Heart left ventricle (tissue), 16 donors: ENCODE results near the gene FAM171A1. TPM values are rescaled to one million over a fixed set of nuclear protein-coding genes. Genes with fewer than 3 reads are reported as not detected.
A peak's percentile ranks its signal among the peaks of the same experiment; 100 is the strongest.

ENCODE experiments used
- ATAC-seq, 4 donors: fragments of 200-7000 bp; cut with Tn5 transposase; one replicate each; pipeline ENCODE4 v1.9.1; 2020 to 2022; ENCODE audit warnings: moderate library complexity in 4 of 4, mild to moderate bottlenecking in 3 of 4, moderate number of reproducible peaks in 1 of 4
- DNase-seq, 5 donors: peaks; one replicate each; pipeline ENCODE4 v3.0.0-alpha.2; 2020
- H3K27ac ChIP-seq, 12 donors: fragments of 200-600 bp; sonication (generic) in 4 of 12; one replicate each; pipeline versions ENCODE4 v1.5.0 to v1.8.0; 2016 to 2022; ENCODE audit warnings: mild to moderate bottlenecking in 2 of 12
- H3K27me3 ChIP-seq, 9 donors: fragments of 200-600 bp; sonication (generic) in 2 of 9; one replicate each; pipeline versions ENCODE4 v1.5.1 to v1.8.0; 2016 to 2022; ENCODE audit warnings: mild to moderate bottlenecking in 3 of 9
- H3K36me3 ChIP-seq, 9 donors: fragments of 200-600 bp; sonication (generic) in 2 of 9; one replicate each; pipeline versions ENCODE4 v1.5.0 to v1.8.0; 2018 to 2022; ENCODE audit warnings: mild to moderate bottlenecking in 2 of 9
- H3K4me1 ChIP-seq, 12 donors: fragments of 200-600 bp; sonication (generic) in 4 of 12; one replicate each; pipeline versions ENCODE4 v1.5.0 to v1.8.0; 2016 to 2022; ENCODE audit warnings: mild to moderate bottlenecking in 3 of 12
- H3K4me3 ChIP-seq, 12 donors: fragments of 200-600 bp; sonication (generic) in 4 of 12; one replicate each; pipeline versions ENCODE4 v1.5.0 to v1.8.0; 2017 to 2022; ENCODE audit warnings: mild to moderate bottlenecking in 9 of 12, moderate library complexity in 4 of 12
- H3K9me3 ChIP-seq, 12 donors: fragments of 200-600 bp; sonication (generic) in 4 of 12; one replicate each; pipeline versions ENCODE4 v1.5.0 to v1.8.0; 2016 to 2022; ENCODE audit warnings: mild to moderate bottlenecking in 1 of 12
- POLR2A ChIP-seq, 2 donors: fragments of 450-650 bp; IDR thresholded peaks; one replicate each; pipeline ENCODE4 v1.6.1; 2017; ENCODE audit warnings: antibody characterized with exemption in 2 of 2, mild to moderate bottlenecking in 2 of 2, moderate library complexity in 2 of 2
- WGBS, 4 donors: extraction: QIAGEN DNeasy Blood & Tissue Kit in 2 of 4; methylation state at CpG; one replicate each; pipeline versions ENCODE4 v1.1.5 to v1.1.7; 2013 to 2018; 5-methylcytosine and 5-hydroxymethylcytosine counted together
- intact Hi-C, 10 donors: fragments of 100-400 bp; cut with DNase I; formaldehyde crosslinking; loops; one replicate each; pipeline versions ENCODE4 v1.11.1 to v1.14.2; 2022
- long read RNA-seq, 3 donors: library from polyadenylated mRNA; unstranded; transcript quantifications; one replicate each; pipeline ENCODE4 v2.0.0, GENCODE V29; 2020 to 2021
- polyA plus RNA-seq, 2 donors: library from polyadenylated mRNA; stranded (reverse); fragments of 200-250 nt; gene quantifications; one replicate each; pipeline ENCODE4 v1.2.3, GENCODE V29; 2013
- total RNA-seq, 9 donors: library from RNA; depleted of rRNA in 2 of 9; stranded (reverse); fragments of >200 nt in 2 of 9; fragmentation: NEBNext Ultra II Directional in 3 of 9; extraction: Animal tissue kit (Norgen Biotek cat#: 25700) in 3 of 9; gene quantifications; one replicate each; pipeline versions ENCODE4 v1.1.0 to v1.2.4, GENCODE V29; 2016 to 2023
- TF ChIP-seq, protein P1 (sequence below), 12 donors: fragments of 200-600 bp; sonication (generic) in 4 of 12; IDR thresholded peaks; one replicate each; pipeline versions ENCODE4 v1.5.0 to v1.8.0; 2018 to 2022; ENCODE audit warnings: antibody characterized with exemption in 12 of 12, mild to moderate bottlenecking in 5 of 12
- donor health status: ischemic (EF 13 %, LVEDD 7.1; RV severe dilation, severe dysfunction).
- donor health status: healthy with polysubstance abuse.
- donor health status: DM: no; HTN: yes; CAD: no.
- donor health status: DM: no; HTN: no; CAD: no.
- donor health status: ischemic (EF 25% LVEDD 6.9; RV normal size, moderate dysfunction).
- donor health status: ischemic (EF 25% LVEDD 5.7; RV mildly dilated, moderate dysfunction).
- donor health status: healthy.
- donor health status: DM: yes; HTN: yes; CAD: no.
- donor health status: ischemic (EF 35%, LVEDD 5.7; RV mildly dilated, moderate dysfunction).
- donor health status: nonischemic (EF 11% LVEDD 7.7; RV severe dilation, severe dysfunction).
- donor health status: DM: yes; HTN: yes; CAD: no.
- donor health status: PGD.
- donor health status: ischemic (EF 29% LVEDD 5.4; RV normal size, mild dysfunction).
- donor health status: nonischemic (EF 23%, LVEDD 6.1; RV moderate dilation, normal function).

Gene FAM171A1
- total RNA-seq: 10 to 100 TPM in 4 of 9 donors, 1 to 10 TPM in 5; 6.7 to 18.0 (median 9.9) TPM
- 1 to 10 TPM; 4.1 to 9.8 TPM for polyA plus RNA-seq
- long read RNA-seq, donor 1, transcript FAM171A1-201 (8 exons, 3,952 nt): major isoform, 8 of 23 reads
- long read RNA-seq, donor 1, partial matches to known transcripts: 1 of 23 reads
- long read RNA-seq, donor 1, other reads (novel, unspliced or antisense): 14 of 23 reads
- long read RNA-seq, donor 2, transcript FAM171A1-201 (8 exons, 3,952 nt): major isoform, 10 of 22 reads
- long read RNA-seq, donor 2, partial matches to known transcripts: 2 of 22 reads
- long read RNA-seq, donor 2, other reads (novel, unspliced or antisense): 10 of 22 reads
- long read RNA-seq, donor 3, transcript FAM171A1-201 (8 exons, 3,952 nt): major isoform, 10 of 34 reads
- long read RNA-seq, donor 3, partial matches to known transcripts: 22 of 34 reads
- long read RNA-seq, donor 3, other reads (novel, unspliced or antisense): 2 of 34 reads

DNA sequence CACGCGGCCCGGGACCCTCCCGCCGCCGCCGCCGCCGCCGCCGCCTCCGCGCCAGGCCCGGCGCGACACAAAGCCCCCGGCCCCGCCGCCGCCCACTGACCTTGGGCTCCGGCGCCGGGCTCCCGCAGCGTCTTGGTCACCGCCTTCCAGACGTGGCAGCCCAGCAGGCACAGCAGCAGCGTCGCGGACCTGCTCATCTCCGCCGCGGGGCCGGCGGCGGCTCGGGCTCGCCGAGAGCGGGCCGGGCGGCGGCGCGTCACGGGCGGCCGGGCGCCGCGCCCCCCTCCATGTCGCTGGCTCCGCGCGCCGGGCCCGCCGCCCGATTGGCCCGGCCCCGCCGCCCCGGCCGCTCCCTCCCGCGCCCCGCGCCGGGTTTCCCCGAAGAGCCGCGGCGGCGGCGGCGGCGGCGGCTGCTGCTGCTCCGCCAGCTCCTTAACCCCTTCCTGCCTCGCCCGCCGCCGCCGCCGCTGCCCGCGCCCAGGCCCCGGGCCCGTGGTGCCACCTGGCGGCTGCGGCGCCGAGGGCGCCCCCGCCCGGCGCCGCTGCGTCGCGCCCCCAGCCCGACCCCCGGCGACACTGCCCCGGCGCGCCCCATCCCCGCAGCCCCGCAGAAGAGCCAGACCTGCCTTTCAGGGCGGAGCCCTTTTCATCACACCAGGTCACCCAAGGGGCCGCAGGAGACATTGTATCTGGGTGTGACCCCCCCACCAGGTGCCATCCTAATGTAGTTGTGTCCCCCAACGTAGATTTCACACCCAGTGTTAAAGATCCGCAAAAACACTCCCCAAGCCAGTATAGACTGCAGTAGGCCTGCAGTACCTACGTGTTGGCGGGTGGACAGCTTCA lies at the start of gene FAM171A1:
Gene FAM171A1, minus strand, starts transcription at position 434 of the 846 bp plus-strand sequence. Its CDS starts 237 bp downstream, at position 197.
- peak within 1 kb of the TSS in 11 of 12 donors; percentile 51 to 83 (median 64) for H3K27ac ChIP-seq
- peak; percentile 45 to 81 (median 61) for DNase-seq

GRCh38 chr10:15420858-15421257 lies 49.8 kb upstream of the FAM171A1 start:
- H3K4me3 ChIP-seq: no peak overlapping the region
- WGBS, 4 donors: 67 to 79% (median 77%) methylated on average over 4 of the region's 4 CpGs

More for the DNA sequence above, at the start of gene FAM171A1:
- H3K27me3 ChIP-seq: peaks cover 0 to 39% (median 0%) of the 10 kb centered on the region in 9 donors
- H3K4me1 ChIP-seq: peaks cover 0 to 22% (median 2%) of the 10 kb centered on the region in 12 donors
- H3K9me3 ChIP-seq: no peaks in the 10 kb centered on the region
- intact Hi-C loops: loop anchor here (2.0 to 10.0 kb wide), 8 partner anchors 106 to 266 kb away; partner anchors contain the start of gene NMT2 (in 1 of the 10)
- H3K36me3 ChIP-seq: no peaks in the 10 kb centered on the region
- peak within 1 kb of the TSS; percentile 56 to 91 (median 69) for H3K4me3 ChIP-seq
- 2 to 21% (median 5%) methylated on average over 13 to 115 of the region's 115 CpGs for WGBS, 4 donors
- peak; percentile 19 to 83 (median 68) for ATAC-seq
- TF ChIP-seq, protein P1, sequence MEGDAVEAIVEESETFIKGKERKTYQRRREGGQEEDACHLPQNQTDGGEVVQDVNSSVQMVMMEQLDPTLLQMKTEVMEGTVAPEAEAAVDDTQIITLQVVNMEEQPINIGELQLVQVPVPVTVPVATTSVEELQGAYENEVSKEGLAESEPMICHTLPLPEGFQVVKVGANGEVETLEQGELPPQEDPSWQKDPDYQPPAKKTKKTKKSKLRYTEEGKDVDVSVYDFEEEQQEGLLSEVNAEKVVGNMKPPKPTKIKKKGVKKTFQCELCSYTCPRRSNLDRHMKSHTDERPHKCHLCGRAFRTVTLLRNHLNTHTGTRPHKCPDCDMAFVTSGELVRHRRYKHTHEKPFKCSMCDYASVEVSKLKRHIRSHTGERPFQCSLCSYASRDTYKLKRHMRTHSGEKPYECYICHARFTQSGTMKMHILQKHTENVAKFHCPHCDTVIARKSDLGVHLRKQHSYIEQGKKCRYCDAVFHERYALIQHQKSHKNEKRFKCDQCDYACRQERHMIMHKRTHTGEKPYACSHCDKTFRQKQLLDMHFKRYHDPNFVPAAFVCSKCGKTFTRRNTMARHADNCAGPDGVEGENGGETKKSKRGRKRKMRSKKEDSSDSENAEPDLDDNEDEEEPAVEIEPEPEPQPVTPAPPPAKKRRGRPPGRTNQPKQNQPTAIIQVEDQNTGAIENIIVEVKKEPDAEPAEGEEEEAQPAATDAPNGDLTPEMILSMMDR (IDR thresholded peaks at IDR 0.05): peak in 4 of 12 donors; percentile 20 to 31 (median 28)
- TF ChIP-seq POLR2A (IDR thresholded peaks at IDR 0.05): no peak

DNA sequence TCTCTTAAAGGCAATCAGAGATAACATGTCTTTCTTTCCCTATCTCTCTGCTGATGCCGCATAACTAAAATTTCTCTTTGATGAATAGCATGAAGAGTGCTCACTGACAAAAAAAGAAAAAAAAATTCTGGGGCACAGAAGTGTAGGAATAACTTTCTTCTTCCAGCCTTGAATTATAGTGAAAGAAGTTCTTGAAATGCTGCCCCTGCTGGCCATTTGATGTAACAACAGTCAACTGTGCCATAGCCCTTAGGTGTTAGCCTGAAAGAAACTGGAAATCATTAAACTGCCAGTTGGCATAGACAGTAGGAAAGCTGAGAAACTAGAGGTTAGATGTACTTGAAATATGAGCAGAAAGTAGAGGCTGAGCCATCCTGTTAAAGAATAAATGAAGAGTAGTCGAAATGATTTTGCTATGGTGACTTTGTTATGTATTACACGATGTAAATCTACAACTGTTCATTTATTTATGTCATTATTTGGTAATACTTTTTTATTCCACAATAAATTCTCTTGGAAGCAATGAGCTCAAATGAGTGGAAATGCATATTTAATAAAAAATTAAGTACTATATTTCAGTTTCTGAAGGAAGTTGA lies 48.3 kb upstream of the FAM171A1 start:
- DNase-seq: no peak
- intact Hi-C loops: loop anchor here in 1 of 10 donors (5.0 kb wide), 1 partner anchor 207 kb away; no protein-coding TSS in a partner anchor
- Histone ChIP-seq H3K4me1 (no peaks in the 10 kb centered on the region), H3K9me3 (peaks cover 0 to 15% (median 0%) of the 10 kb centered on the region in 12 donors), H3K27ac (no peak overlapping the region), H3K27me3 (no peaks in the 10 kb centered on the region), H3K4me3 (no peak overlapping the region), H3K36me3 (no peaks in the 10 kb centered on the region)
- 16 to 51% (median 28%) methylated on average over 3 of the region's 3 CpGs for WGBS, 4 donors
- TF ChIP-seq, protein P1 (IDR thresholded peaks at IDR 0.05): peak; percentile 74 to 96 (median 86)
- no peak for TF ChIP-seq POLR2A (IDR thresholded peaks at IDR 0.05)
- peak in 1 of 4 donors; percentile 41 for ATAC-seq

More at GRCh38 chr10:15420858-15421257, 49.8 kb upstream of the FAM171A1 start:
- intact Hi-C loops: loop anchor here in 1 of 10 donors (5.0 kb wide), 1 partner anchor 209 kb away; no protein-coding TSS in a partner anchor
- DNase-seq (no peak), ATAC-seq (no peak)
- no peak overlapping the region for H3K27ac ChIP-seq
- TF ChIP-seq, protein P1 (IDR thresholded peaks at IDR 0.05): no peak
- no peak for TF ChIP-seq POLR2A (IDR thresholded peaks at IDR 0.05)
- peaks cover 0 to 7% (median 0%) of the 10 kb centered on the region in 12 donors for H3K9me3 ChIP-seq
- no peaks in the 10 kb centered on the region for H3K4me1 ChIP-seq
- H3K36me3 ChIP-seq: no peaks in the 10 kb centered on the region
- no peaks in the 10 kb centered on the region for H3K27me3 ChIP-seq
